ENCODE results near the gene FOXP1. TPM values are rescaled to one million over a fixed set of nuclear protein-coding genes. Genes with fewer than 3 reads are reported as not detected.

The FOXP1 gene
- total and polyA plus RNA-seq, 2 of the 13 experiments (the other 11 are each of a cell fraction or from before 2014, with no cell fraction given), result 40.4 to 59.0 TPM

GRCh38 chr3:71131375-71132314 lies 451.9 kb downstream of the FOXP1 start (continued):
- no peak for TF ChIP-seq PBX2 (CRISPR knock-in tag; IDR thresholded peaks at IDR 0.05)
- no peak for TF ChIP-seq SAFB2 (CRISPR knock-in tag; IDR thresholded peaks at IDR 0.05; ENCODE audit: borderline replicate concordance, low read depth)
- TF ChIP-seq EZH2 (conservative IDR thresholded peaks at IDR 0.05; ENCODE audit: low read depth, low read length), result no peak
- TF ChIP-seq, protein P1, sequence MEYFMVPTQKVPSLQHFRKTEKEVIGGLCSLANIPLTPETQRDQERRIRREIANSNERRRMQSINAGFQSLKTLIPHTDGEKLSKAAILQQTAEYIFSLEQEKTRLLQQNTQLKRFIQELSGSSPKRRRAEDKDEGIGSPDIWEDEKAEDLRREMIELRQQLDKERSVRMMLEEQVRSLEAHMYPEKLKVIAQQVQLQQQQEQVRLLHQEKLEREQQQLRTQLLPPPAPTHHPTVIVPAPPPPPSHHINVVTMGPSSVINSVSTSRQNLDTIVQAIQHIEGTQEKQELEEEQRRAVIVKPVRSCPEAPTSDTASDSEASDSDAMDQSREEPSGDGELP (IDR thresholded peaks at IDR 0.05; ENCODE audit: borderline replicate concordance, low read depth), result no peak
- no peak for TF ChIP-seq DNMT1 (CRISPR knock-in tag; IDR thresholded peaks at IDR 0.05)
- no peak for TF ChIP-seq SRSF9 (IDR thresholded peaks at IDR 0.05; ENCODE audit: borderline replicate concordance, insufficient read depth, low read depth, low read length, poor library complexity, severe bottlenecking)
- TF ChIP-seq ZFP82 (CRISPR knock-in tag; IDR thresholded peaks at IDR 0.05; ENCODE audit: borderline replicate concordance), result no peak
- TF ChIP-seq ZNF317 (CRISPR knock-in tag; IDR thresholded peaks at IDR 0.05), result no peak
